Measurements from ENCODE around the gene PRDM16. TPM values are rescaled to one million over a fixed set of nuclear protein-coding genes. Genes with fewer than 3 reads are reported as not detected.

PRDM16 gene
- total RNA-seq, 1 donor from 2014 or later = not detected

GRCh38 chr1:3469849-3470649 is 401.0 kb downstream of the PRDM16 start:
- H3K9me3 Mint-ChIP-seq = no peaks in the 10 kb centered on the region
- no peak overlapping the region for H3K27ac Mint-ChIP-seq

GRCh38 chr1:3470650-3471355 is 401.8 kb downstream of the PRDM16 start:
- Mint-ChIP-seq H3K9me3 (no peaks in the 10 kb centered on the region), H3K27ac (no peak overlapping the region), H3K36me3 (ENCODE audit: low read depth) (no peaks in the 10 kb centered on the region), H3K4me3 (ENCODE audit: low read depth) (no peak overlapping the region), H3K4me1 (ENCODE audit: low read depth) (no peaks in the 10 kb centered on the region), H3K27me3 (ENCODE audit: low read depth) (no peaks in the 10 kb centered on the region)
- intact Hi-C loops (cut with micrococcal nuclease) = no loop called here
- no peak for DNase-seq (ENCODE audit: low spot score)

More at GRCh38 chr1:3469849-3470649, 401.0 kb downstream of the PRDM16 start:
- H3K36me3 Mint-ChIP-seq (ENCODE audit: low read depth) = no peaks in the 10 kb centered on the region
- no peak overlapping the region for H3K4me3 Mint-ChIP-seq (ENCODE audit: low read depth)
- intact Hi-C loops (cut with micrococcal nuclease) = no loop called here
- no peaks in the 10 kb centered on the region for H3K27me3 Mint-ChIP-seq (ENCODE audit: low read depth)
- H3K4me1 Mint-ChIP-seq (ENCODE audit: low read depth) = no peaks in the 10 kb centered on the region
- no peak for DNase-seq (ENCODE audit: low spot score)

- H3K36me3 Mint-ChIP-seq (ENCODE audit: low read depth) = no peaks in the 10 kb centered on the region
- H3K9me3 Mint-ChIP-seq = no peaks in the 10 kb centered on the region
- no peak overlapping the region for H3K27ac Mint-ChIP-seq
- no peaks in the 10 kb centered on the region for H3K27me3 Mint-ChIP-seq (ENCODE audit: low read depth)
- no peak for DNase-seq (ENCODE audit: low spot score)
- H3K4me1 Mint-ChIP-seq (ENCODE audit: low read depth) = no peaks in the 10 kb centered on the region
- no peak overlapping the region for H3K4me3 Mint-ChIP-seq (ENCODE audit: low read depth)
- intact Hi-C loops (cut with micrococcal nuclease) = no loop called here
These were observed 402.5 kb downstream of the PRDM16 start for GRCh38 chr1:3471356-3472087.

GRCh38 chr1:3472088-3472850 is 403.3 kb downstream of the PRDM16 start:
- intact Hi-C loops (cut with micrococcal nuclease) = no loop called here
- no peak overlapping the region for H3K4me3 Mint-ChIP-seq (ENCODE audit: low read depth)
- H3K9me3 Mint-ChIP-seq = no peaks in the 10 kb centered on the region
- no peak for DNase-seq (ENCODE audit: low spot score)
- no peak overlapping the region for H3K27ac Mint-ChIP-seq
- H3K27me3 Mint-ChIP-seq (ENCODE audit: low read depth) = no peaks in the 10 kb centered on the region
- no peaks in the 10 kb centered on the region for H3K36me3 Mint-ChIP-seq (ENCODE audit: low read depth)
- no peaks in the 10 kb centered on the region for H3K4me1 Mint-ChIP-seq (ENCODE audit: low read depth)

GRCh38 chr1:3472906-3473305 is 403.9 kb downstream of the PRDM16 start:
- H3K4me3 Mint-ChIP-seq (ENCODE audit: low read depth) = no peak overlapping the region
- no peaks in the 10 kb centered on the region for H3K36me3 Mint-ChIP-seq (ENCODE audit: low read depth)
- no peaks in the 10 kb centered on the region for H3K9me3 Mint-ChIP-seq
- no peak overlapping the region for H3K27ac Mint-ChIP-seq
- intact Hi-C loops (cut with micrococcal nuclease) = no loop called here
- no peak for DNase-seq (ENCODE audit: low spot score)
- no peaks in the 10 kb centered on the region for H3K27me3 Mint-ChIP-seq (ENCODE audit: low read depth)
- H3K4me1 Mint-ChIP-seq (ENCODE audit: low read depth) = no peaks in the 10 kb centered on the region

GRCh38 chr1:3473381-3473844 is 404.4 kb downstream of the PRDM16 start:
- intact Hi-C loops (cut with micrococcal nuclease) = no loop called here
- Mint-ChIP-seq H3K27me3 (ENCODE audit: low read depth) (no peaks in the 10 kb centered on the region), H3K4me1 (ENCODE audit: low read depth) (no peaks in the 10 kb centered on the region), H3K27ac (no peak overlapping the region), H3K36me3 (ENCODE audit: low read depth) (no peaks in the 10 kb centered on the region), H3K9me3 (no peaks in the 10 kb centered on the region), H3K4me3 (ENCODE audit: low read depth) (no peak overlapping the region)
- no peak for DNase-seq (ENCODE audit: low spot score)

- Mint-ChIP-seq H3K4me3 (ENCODE audit: low read depth) (no peak overlapping the region), H3K4me1 (ENCODE audit: low read depth) (no peaks in the 10 kb centered on the region), H3K36me3 (ENCODE audit: low read depth) (no peaks in the 10 kb centered on the region), H3K27ac (no peak overlapping the region), H3K9me3 (no peaks in the 10 kb centered on the region), H3K27me3 (ENCODE audit: low read depth) (no peaks in the 10 kb centered on the region)
- no peak for DNase-seq (ENCODE audit: low spot score)
- intact Hi-C loops (cut with micrococcal nuclease) = no loop called here
These were observed 405.0 kb downstream of the PRDM16 start for GRCh38 chr1:3474016-3474415.

GRCh38 chr1:3474421-3474820 is 405.4 kb downstream of the PRDM16 start:
- no peaks in the 10 kb centered on the region for H3K4me1 Mint-ChIP-seq (ENCODE audit: low read depth)
- no peaks in the 10 kb centered on the region for H3K36me3 Mint-ChIP-seq (ENCODE audit: low read depth)
- intact Hi-C loops (cut with micrococcal nuclease) = no loop called here
- no peaks in the 10 kb centered on the region for H3K27me3 Mint-ChIP-seq (ENCODE audit: low read depth)
- H3K9me3 Mint-ChIP-seq = no peaks in the 10 kb centered on the region
- no peak for DNase-seq (ENCODE audit: low spot score)
- no peak overlapping the region for H3K4me3 Mint-ChIP-seq (ENCODE audit: low read depth)
- H3K27ac Mint-ChIP-seq = no peak overlapping the region

- no peak overlapping the region for H3K27ac Mint-ChIP-seq
These were observed 407.0 kb downstream of the PRDM16 start for GRCh38 chr1:3475839-3476573.

GRCh38 chr1:3476666-3477065 is 407.7 kb downstream of the PRDM16 start:
- Mint-ChIP-seq H3K36me3 (ENCODE audit: low read depth) (no peaks in the 10 kb centered on the region), H3K4me3 (ENCODE audit: low read depth) (no peak overlapping the region), H3K4me1 (ENCODE audit: low read depth) (no peaks in the 10 kb centered on the region), H3K9me3 (no peaks in the 10 kb centered on the region), H3K27ac (no peak overlapping the region), H3K27me3 (ENCODE audit: low read depth) (no peaks in the 10 kb centered on the region)
- no peak for DNase-seq (ENCODE audit: low spot score)
- intact Hi-C loops (cut with micrococcal nuclease) = no loop called here

More at GRCh38 chr1:3475839-3476573, 407.0 kb downstream of the PRDM16 start:
- Mint-ChIP-seq H3K4me3 (ENCODE audit: low read depth) (no peak overlapping the region), H3K4me1 (ENCODE audit: low read depth) (no peaks in the 10 kb centered on the region), H3K36me3 (ENCODE audit: low read depth) (no peaks in the 10 kb centered on the region), H3K9me3 (no peaks in the 10 kb centered on the region), H3K27me3 (ENCODE audit: low read depth) (no peaks in the 10 kb centered on the region)
- no peak for DNase-seq (ENCODE audit: low spot score)
- intact Hi-C loops (cut with micrococcal nuclease) = no loop called here

- H3K4me1 Mint-ChIP-seq (ENCODE audit: low read depth) = no peaks in the 10 kb centered on the region
- no peak overlapping the region for H3K27ac Mint-ChIP-seq
- DNase-seq (ENCODE audit: low spot score) = no peak
- H3K27me3 Mint-ChIP-seq (ENCODE audit: low read depth) = no peaks in the 10 kb centered on the region
- intact Hi-C loops (cut with micrococcal nuclease) = no loop called here
- H3K9me3 Mint-ChIP-seq = no peaks in the 10 kb centered on the region
- no peak overlapping the region for H3K4me3 Mint-ChIP-seq (ENCODE audit: low read depth)
- H3K36me3 Mint-ChIP-seq (ENCODE audit: low read depth) = no peaks in the 10 kb centered on the region
These were observed 408.4 kb downstream of the PRDM16 start for GRCh38 chr1:3477241-3477995.

All from activated T-helper 2 cell treated with anti-CD3 and anti-CD28 coated beads, Interferon-gamma antibody, Interleukin-2, Interleukin-4, amounts not matched to agents 10 μg/mL and 5 μg/mL and 100 μg/mL, durations not matched to agents 14 hours and 24 hours and 36 hours (primary cell).